ENCODE results near the gene DYSF.

DNA sequence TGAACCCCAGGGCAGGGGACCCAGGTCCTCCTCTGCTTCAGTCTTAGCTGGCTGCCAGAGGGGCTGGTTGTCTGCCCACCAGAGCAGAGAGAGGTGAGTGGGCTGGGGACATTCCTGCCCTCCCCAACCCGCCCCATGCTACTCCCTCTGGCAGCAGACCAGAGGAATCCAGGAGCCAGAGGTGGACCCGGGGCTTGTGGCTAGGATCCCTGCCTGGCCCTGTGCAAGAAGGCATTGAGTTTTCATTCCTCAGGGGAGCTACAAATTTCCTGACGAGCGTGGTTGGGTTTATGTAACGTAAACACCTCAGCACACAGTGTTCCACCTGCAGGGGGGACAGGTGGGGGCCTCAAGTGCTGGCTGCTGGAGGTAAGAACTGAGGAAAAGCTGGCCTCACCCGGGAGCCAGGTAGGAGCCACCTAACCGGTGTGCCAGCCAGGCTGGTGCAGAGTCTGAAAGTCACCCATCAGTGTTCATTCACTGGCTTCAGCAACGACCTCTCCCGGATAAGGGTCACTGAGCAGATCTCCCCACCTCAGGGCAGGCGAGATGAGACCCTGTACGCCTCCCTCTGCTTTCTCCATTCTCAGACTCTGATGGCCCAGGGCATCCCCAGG is 246.8 kb downstream of the DYSF start:
- no peak for TF ChIP-seq ZNF266 (tag by site-specific recombination; IDR thresholded peaks at IDR 0.05; ENCODE audit: low read depth)
- no peak for TF ChIP-seq CTCF (tag by site-specific recombination; IDR thresholded peaks at IDR 0.05)

Data from HEK293 (cell line).